ENCODE data around the gene DDX10. TPM values are rescaled to one million over a fixed set of nuclear protein-coding genes. Genes with fewer than 3 reads are reported as not detected.

The DDX10 gene
- total RNA-seq, 1 experiment from 2014 or later, result 48.3 TPM

- TF ChIP-seq CTCF (conservative IDR thresholded peaks at IDR 0.05), result peak; percentile 79
- Histone ChIP-seq H3K9me3 (ENCODE audit: control insufficient read depth, low read depth, low read length) (no peaks in the 10 kb centered on the region), H4K8ac (replicated peaks; ENCODE audit: insufficient read length, low read depth, low read length) (no peak overlapping the region), H3K27ac (ENCODE audit: insufficient read length, low read depth, low read length) (no peak overlapping the region), H2BK5ac (ENCODE audit: insufficient read length, low read length) (no peak overlapping the region), H3T11ph (ENCODE audit: low read length) (no peak overlapping the region), H2BK15ac (ENCODE audit: low read depth, low read length) (no peak overlapping the region), H2AK5ac (ENCODE audit: insufficient read length, low read length) (no peak overlapping the region), H3K4me1 (ENCODE audit: insufficient read depth, low read length) (no peaks in the 10 kb centered on the region), H4K5ac (ENCODE audit: insufficient read length, low read depth, low read length) (no peak overlapping the region), H3K9ac (ENCODE audit: extremely low read depth, insufficient read length, low read length) (no peak overlapping the region), H2BK12ac (ENCODE audit: insufficient read length, low read depth, low read length) (no peak overlapping the region), H3K4me2 (ENCODE audit: insufficient read depth, insufficient read length, low read length) (no peak overlapping the region), H4K20me1 (ENCODE audit: control insufficient read depth, insufficient read depth, insufficient read length) (no peaks in the 10 kb centered on the region), H3K79me2 (ENCODE audit: insufficient read depth, low read length) (no peaks in the 10 kb centered on the region), H2AFZ (ENCODE audit: low read length) (no peak overlapping the region), H3K18ac (ENCODE audit: insufficient read length, low read depth, low read length) (no peak overlapping the region), H3K23me2 (ENCODE audit: insufficient read length, low read depth, low read length, poor library complexity, severe bottlenecking) (no peaks in the 10 kb centered on the region), H4K91ac (ENCODE audit: insufficient read length, low read depth, low read length) (no peak overlapping the region), H3K79me1 (ENCODE audit: insufficient read depth, low read depth, low read length, poor library complexity, severe bottlenecking) (no peaks in the 10 kb centered on the region), H3K4ac (ENCODE audit: low read depth, low read length) (no peak overlapping the region), H3K56ac (ENCODE audit: insufficient read length, low read depth, low read length) (no peak overlapping the region), H2BK20ac (ENCODE audit: low read depth, low read length, poor library complexity, severe bottlenecking) (no peak overlapping the region), H2BK120ac (ENCODE audit: low read depth, low read length, poor library complexity, severe bottlenecking) (no peak overlapping the region), H3K23ac (ENCODE audit: insufficient read length, low read depth, low read length) (no peak overlapping the region), H3K27me3 (ENCODE audit: insufficient read depth, low read length) (no peaks in the 10 kb centered on the region), H3K14ac (ENCODE audit: insufficient read depth, low read length) (no peak overlapping the region)
- Mint-ChIP-seq H3K27ac (no peak overlapping the region), H3K9me3 (no peaks in the 10 kb centered on the region), H3K4me1 (no peaks in the 10 kb centered on the region), H3K4me3 (no peak overlapping the region), H3K27me3 (ENCODE audit: low read depth) (no peaks in the 10 kb centered on the region), H3K36me3 (ENCODE audit: insufficient read depth in 1 of 3, low read depth in 3 of 3) (no peaks in the 10 kb centered on the region)
- DNase-seq, result no peak
- WGBS (ENCODE audit: extremely low coverage, insufficient read length, low lambda C conversion rate), result no CpG with 5 or more reads among the region's 5 CpGs
Measured at GRCh38 chr11:108654994-108655631, 9.8 kb upstream of the DDX10 start.
